GM23338 (cell line): ENCODE results near the gene PIGH.

ENCODE experiments used
- CTCF ChIP-seq, 2 experiments: fragments of 200-600 bp in 1 of 2; sonication (generic) in 1 of 2; conservative IDR thresholded peaks; 2 replicates each; pipeline versions ENCODE4 v1.5.1 to v1.6.1; 2016 to 2017; ENCODE audit warnings: antibody characterized with exemption in 2 of 2, low read depth in 2 of 2, mild to moderate bottlenecking in 2 of 2, moderate library complexity in 1 of 2
- EZH2 ChIP-seq: fragments of 200-600 bp; sonication (generic); IDR thresholded peaks from one replicate; pipeline ENCODE4 v1.8.0; 2017; ENCODE audit warnings: antibody characterized with exemption, mild to moderate bottlenecking, low read depth; ENCODE audit not compliant: unreplicated experiment
- EZH2phosphoT487 ChIP-seq: fragments of 200-600 bp; sonication (generic); IDR thresholded peaks from one replicate; pipeline ENCODE4 v1.8.1; 2018; ENCODE audit warnings: antibody characterized with exemption; ENCODE audit not compliant: unreplicated experiment
- POLR2AphosphoS5 ChIP-seq: IDR thresholded peaks from 2 replicates; pipeline ENCODE4 v1.6.1; 2016; ENCODE audit warnings: antibody characterized with exemption, low read depth
- REST ChIP-seq: IDR thresholded peaks from one replicate; pipeline ENCODE4 v1.6.1; 2018; ENCODE audit warnings: antibody characterized with exemption; ENCODE audit not compliant: unreplicated experiment
- ZNF114 ChIP-seq: fragments of 250-450 bp; sonication (Bioruptor Pico); IDR thresholded peaks from 2 replicates; pipeline ENCODE4 v1.5.0; 2020; ENCODE audit warnings: mild to moderate bottlenecking, moderate library complexity

- no peak for TF ChIP-seq REST
- no peak for TF ChIP-seq CTCF (conservative IDR thresholded peaks at IDR 0.05; ENCODE audit: low read depth in 2 of 2)
- no peak for TF ChIP-seq EZH2phosphoT487
- no peak for TF ChIP-seq ZNF114 (CRISPR knock-in tag)
- TF ChIP-seq POLR2AphosphoS5 = no peak
- no peak for TF ChIP-seq EZH2
These were observed 22.6 kb upstream of the PIGH start for GRCh38 chr14:67622675-67623074.
